Neutrophil (primary cell): ENCODE measurements around the gene RGS19.

Experiments used
- H3K27ac ChIP-seq: fragments of 200-600 bp; sonication (generic); 2 replicates; pipeline ENCODE4 v1.5.1; 2016; ENCODE audit warnings: mild to moderate bottlenecking, moderate library complexity
- H3K27me3 ChIP-seq: fragments of 200-600 bp; sonication (generic); 2 replicates; pipeline ENCODE4 v1.6.0; 2016; ENCODE audit warnings: mild to moderate bottlenecking
- H3K36me3 ChIP-seq: fragments of 200-600 bp; sonication (generic); 2 replicates; pipeline ENCODE4 v1.5.1; 2017
- H3K4me1 ChIP-seq, 2 experiments: fragments of 200-600 bp in 1 of 2; sonication (generic) in 1 of 2; 1 replicate in 1 of 2; 2 replicates in 1 of 2; pipeline versions ENCODE4 v1.5.1 to v1.6.1; 2013 to 2016; ENCODE audit warnings: low read depth in 1 of 2, low read length in 1 of 2, mild to moderate bottlenecking in 1 of 2, moderate library complexity in 1 of 2; ENCODE audit not compliant: control insufficient read depth in 1 of 2, insufficient read depth in 1 of 2
- H3K4me3 ChIP-seq, 2 experiments: fragments of 200-600 bp in 1 of 2; sonication (generic) in 1 of 2; 1 replicate in 1 of 2; 2 replicates in 1 of 2; pipeline ENCODE4 v1.5.1; 2013 to 2016; ENCODE audit warnings: low read depth in 1 of 2, low read length in 1 of 2, mild to moderate bottlenecking in 1 of 2, moderate library complexity in 1 of 2
- H3K9me3 ChIP-seq: fragments of 200-600 bp; sonication (generic); 2 replicates; pipeline ENCODE4 v1.5.1; 2016
- TF ChIP-seq, protein P1 (sequence below): fragments of 200-600 bp; sonication (generic); IDR thresholded peaks from 2 replicates; pipeline ENCODE4 v1.5.1; 2016; ENCODE audit warnings: antibody characterized with exemption

The RGS19 gene

GRCh38 chr20:64098471-64099013, 19.2 kb upstream of the RGS19 start:
- peaks cover 4 to 16% of the 10 kb centered on the region in 2 experiments for H3K4me1 ChIP-seq
- no peak overlapping the region for H3K4me3 ChIP-seq
- H3K9me3 ChIP-seq: no peaks in the 10 kb centered on the region
- H3K36me3 ChIP-seq: peaks cover 62% of the 10 kb centered on the region
- peaks cover 34% of the 10 kb centered on the region for H3K27me3 ChIP-seq
- TF ChIP-seq, protein P1, sequence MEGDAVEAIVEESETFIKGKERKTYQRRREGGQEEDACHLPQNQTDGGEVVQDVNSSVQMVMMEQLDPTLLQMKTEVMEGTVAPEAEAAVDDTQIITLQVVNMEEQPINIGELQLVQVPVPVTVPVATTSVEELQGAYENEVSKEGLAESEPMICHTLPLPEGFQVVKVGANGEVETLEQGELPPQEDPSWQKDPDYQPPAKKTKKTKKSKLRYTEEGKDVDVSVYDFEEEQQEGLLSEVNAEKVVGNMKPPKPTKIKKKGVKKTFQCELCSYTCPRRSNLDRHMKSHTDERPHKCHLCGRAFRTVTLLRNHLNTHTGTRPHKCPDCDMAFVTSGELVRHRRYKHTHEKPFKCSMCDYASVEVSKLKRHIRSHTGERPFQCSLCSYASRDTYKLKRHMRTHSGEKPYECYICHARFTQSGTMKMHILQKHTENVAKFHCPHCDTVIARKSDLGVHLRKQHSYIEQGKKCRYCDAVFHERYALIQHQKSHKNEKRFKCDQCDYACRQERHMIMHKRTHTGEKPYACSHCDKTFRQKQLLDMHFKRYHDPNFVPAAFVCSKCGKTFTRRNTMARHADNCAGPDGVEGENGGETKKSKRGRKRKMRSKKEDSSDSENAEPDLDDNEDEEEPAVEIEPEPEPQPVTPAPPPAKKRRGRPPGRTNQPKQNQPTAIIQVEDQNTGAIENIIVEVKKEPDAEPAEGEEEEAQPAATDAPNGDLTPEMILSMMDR: no peak
- no peak overlapping the region for H3K27ac ChIP-seq

- Histone ChIP-seq H3K27ac (no peak overlapping the region), H3K4me3 (no peak overlapping the region), H3K36me3 (peaks cover 69% of the 10 kb centered on the region), H3K27me3 (peaks cover 14% of the 10 kb centered on the region), H3K4me1 (peaks cover 0 to 5% of the 10 kb centered on the region in 2 experiments), H3K9me3 (no peaks in the 10 kb centered on the region)
- TF ChIP-seq, protein P1: no peak
These were observed 17.2 kb upstream of the RGS19 start for GRCh38 chr20:64096535-64096934.

- peaks cover 64% of the 10 kb centered on the region for H3K36me3 ChIP-seq
- H3K27ac ChIP-seq: no peak overlapping the region
- no peaks in the 10 kb centered on the region for H3K9me3 ChIP-seq
- peaks cover 0 to 3% of the 10 kb centered on the region in 2 experiments for H3K4me1 ChIP-seq
- no peak overlapping the region for H3K4me3 ChIP-seq
- H3K27me3 ChIP-seq: peaks cover 8% of the 10 kb centered on the region
- TF ChIP-seq, protein P1: no peak
These were observed 16.6 kb upstream of the RGS19 start for GRCh38 chr20:64095927-64096326.

DNA sequence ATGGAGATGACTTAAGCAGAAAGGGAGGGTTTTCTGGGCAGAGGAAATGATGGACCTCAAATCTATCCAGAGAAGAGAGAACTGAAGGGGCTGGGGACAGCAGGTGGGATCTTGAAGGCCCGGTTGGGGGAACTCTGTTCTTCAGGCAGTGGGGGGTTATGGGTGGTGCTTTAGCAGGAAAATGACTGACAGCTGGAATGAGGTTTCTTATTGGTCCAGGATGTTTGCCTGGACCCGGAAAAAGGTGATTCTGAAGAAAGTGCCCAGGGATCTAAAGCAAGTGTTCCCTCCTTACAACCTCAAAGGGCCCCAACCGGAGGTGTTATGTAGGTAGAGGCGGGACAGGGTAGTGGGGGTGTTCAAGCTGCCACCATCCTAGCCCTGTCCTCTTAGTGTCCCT, 16.1 kb upstream of the RGS19 start:
- peaks cover 3% of the 10 kb centered on the region for H3K27me3 ChIP-seq
- no peaks in the 10 kb centered on the region for H3K9me3 ChIP-seq
- no peak overlapping the region for H3K27ac ChIP-seq
- peaks cover 60% of the 10 kb centered on the region for H3K36me3 ChIP-seq
- H3K4me1 ChIP-seq: peaks cover 0 to 2% of the 10 kb centered on the region in 2 experiments
- no peak overlapping the region for H3K4me3 ChIP-seq
- TF ChIP-seq, protein P1: no peak

DNA sequence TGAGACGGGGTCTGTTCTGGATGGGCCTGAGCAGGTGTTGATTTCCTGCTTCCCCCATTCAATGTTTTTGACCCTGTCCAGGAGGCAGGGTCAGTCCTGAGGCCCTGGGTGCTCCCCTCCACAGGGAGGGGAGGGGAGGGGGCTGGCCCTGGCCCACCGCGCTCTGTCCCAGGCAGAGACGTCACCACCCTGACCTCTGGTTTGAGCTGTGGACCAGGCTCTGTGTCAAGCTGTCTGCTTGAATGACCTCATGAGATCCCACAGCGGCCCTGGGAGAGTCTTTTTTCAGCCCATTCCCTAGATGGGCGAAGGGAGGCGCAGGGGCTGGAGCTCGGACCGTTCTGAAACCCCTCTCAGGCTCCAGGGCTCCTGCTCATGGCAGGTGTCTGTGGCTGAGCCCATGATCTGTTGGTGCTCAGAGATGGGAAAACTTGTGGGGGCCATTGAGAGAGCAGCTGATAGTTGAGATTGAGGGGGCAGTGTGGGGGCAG, 13.7 kb upstream of the RGS19 start:
- Histone ChIP-seq H3K4me1 (no peaks in the 10 kb centered on the region), H3K27me3 (no peaks in the 10 kb centered on the region), H3K36me3 (peaks cover 36% of the 10 kb centered on the region), H3K4me3 (no peak overlapping the region), H3K27ac (no peak overlapping the region), H3K9me3 (no peaks in the 10 kb centered on the region)
- TF ChIP-seq, protein P1: no peak
